ENCODE data around the gene REC8. TPM values are rescaled to one million over a fixed set of nuclear protein-coding genes. Genes with fewer than 3 reads are reported as not detected.

REC8 gene
- 10 to 100 TPM; 54.5 to 58.6 TPM for total RNA-seq

- ChIA-PET POLR2A (interaction anchor here (0.6 to 6.2 kb wide), 10 partner anchors 9 to 1036 kb away, joined by 3 to 74 read pairs (median 4); partner anchors contain the start of genes IPO4 and IRF9), CTCF (interaction anchor here (0.6 to 2.5 kb wide), 2 partner anchors 11 to 44 kb away, joined by 5 to 7 read pairs; partner anchors contain the start of genes IRF9 and MDP1)
- Mint-ChIP-seq H3K27me3 (ENCODE audit: low read depth) (no peaks in the 10 kb centered on the region), H3K36me3 (ENCODE audit: low read depth) (peaks cover 60% of the 10 kb centered on the region), H3K9me3 (ENCODE audit: insufficient read depth) (no peaks in the 10 kb centered on the region), H3K4me1 (ENCODE audit: low read depth) (peaks cover 50% of the 10 kb centered on the region), H3K27ac (peak within 1 kb of the TSS; percentile 81), H3K4me3 (peak within 1 kb of the TSS; percentile 77)
- peak; percentile 77 for ATAC-seq
- peak; percentile 85 for DNase-seq
Observed at GRCh38 chr14:24171422-24172260, at the start of gene REC8. Gene REC8 (plus strand): TSS chr14:24172080. CDS start chr14:24172553, 473 bp downstream.

GRCh38 chr14:24122416-24122815 is 49.5 kb upstream of the REC8 start:
- H3K36me3 Mint-ChIP-seq (ENCODE audit: low read depth), result peaks cover 46% of the 10 kb centered on the region
- peaks cover 8% of the 10 kb centered on the region for H3K4me1 Mint-ChIP-seq (ENCODE audit: low read depth)
- POLR2A ChIA-PET, result interaction anchor here (1.9 to 4.1 kb wide), 3 partner anchors 10 to 39 kb away, joined by 5 to 17 read pairs (median 5); partner anchors contain the start of genes IRF9 and PSME1

GRCh38 chr14:24122898-24123297 is 49.0 kb upstream of the REC8 start:
- H3K36me3 Mint-ChIP-seq (ENCODE audit: low read depth), result peaks cover 42% of the 10 kb centered on the region
- CTCF ChIA-PET, result interaction anchor here (0.6 to 2.2 kb wide), 3 partner anchors 8 to 91 kb away, joined by 3 to 6 read pairs (median 3); partner anchors contain the start of genes DCAF11, EMC9 and NRL
- no peaks in the 10 kb centered on the region for H3K9me3 Mint-ChIP-seq (ENCODE audit: insufficient read depth)
- H3K27ac Mint-ChIP-seq, result no peak overlapping the region
- no peak overlapping the region for H3K4me3 Mint-ChIP-seq
- peaks cover 5% of the 10 kb centered on the region for H3K4me1 Mint-ChIP-seq (ENCODE audit: low read depth)
- H3K27me3 Mint-ChIP-seq (ENCODE audit: low read depth), result no peaks in the 10 kb centered on the region
- ATAC-seq, result no peak
- POLR2A ChIA-PET, result interaction anchor here (4.1 kb wide), 1 partner anchor 13 kb away, joined by 17 read pairs; the partner anchor contains the start of gene PSME1
- DNase-seq, result no peak

More at GRCh38 chr14:24122416-24122815, 49.5 kb upstream of the REC8 start:
- H3K27ac Mint-ChIP-seq, result no peak overlapping the region
- CTCF ChIA-PET, result interaction anchor here (0.7 to 1.5 kb wide), 3 partner anchors 9 to 19 kb away, joined by 3 to 4 read pairs (median 3); partner anchors contain the start of gene EMC9
- peak; percentile 27 for ATAC-seq
- DNase-seq, result no peak
- H3K4me3 Mint-ChIP-seq, result no peak overlapping the region
- no peaks in the 10 kb centered on the region for H3K9me3 Mint-ChIP-seq (ENCODE audit: insufficient read depth)
- no peaks in the 10 kb centered on the region for H3K27me3 Mint-ChIP-seq (ENCODE audit: low read depth)

GRCh38 chr14:24123424-24124417 is 48.2 kb upstream of the REC8 start:
- ChIA-PET CTCF (interaction anchor here (0.6 to 2.2 kb wide), 3 partner anchors 9 to 90 kb away, joined by 3 to 6 read pairs (median 3); partner anchors contain the start of genes DCAF11, EMC9 and NRL), POLR2A (interaction anchor here (1.7 to 4.8 kb wide), 3 partner anchors 9 to 23 kb away, joined by 6 to 26 read pairs (median 17); partner anchors contain the start of genes DCAF11, NRL, PSME1 and PSME2)
- DNase-seq (no peak), ATAC-seq (no peak)
- Mint-ChIP-seq H3K4me1 (ENCODE audit: low read depth) (peaks cover 5% of the 10 kb centered on the region), H3K27me3 (ENCODE audit: low read depth) (no peaks in the 10 kb centered on the region), H3K4me3 (no peak overlapping the region), H3K27ac (peak overlapping the region; percentile 3), H3K36me3 (ENCODE audit: low read depth) (peaks cover 33% of the 10 kb centered on the region), H3K9me3 (ENCODE audit: insufficient read depth) (no peaks in the 10 kb centered on the region)

GRCh38 chr14:24126939-24127338 is 44.9 kb upstream of the REC8 start:
- ChIA-PET CTCF (interaction anchor here (0.9 to 3.2 kb wide), 6 partner anchors 9 to 87 kb away, joined by 3 to 8 read pairs (median 6); partner anchors contain the start of genes DCAF11, IRF9, NRL and PSME1), POLR2A (interaction anchor here (1.4 to 4.8 kb wide), 4 partner anchors 9 to 34 kb away, joined by 3 to 26 read pairs (median 6); partner anchors contain the start of genes DCAF11, IRF9, NRL and PSME1)
- no peak for DNase-seq
- H3K36me3 Mint-ChIP-seq (ENCODE audit: low read depth), result peaks cover 12% of the 10 kb centered on the region
- H3K27me3 Mint-ChIP-seq (ENCODE audit: low read depth), result no peaks in the 10 kb centered on the region
- H3K4me1 Mint-ChIP-seq (ENCODE audit: low read depth), result peaks cover 12% of the 10 kb centered on the region
- no peak overlapping the region for H3K27ac Mint-ChIP-seq
- no peaks in the 10 kb centered on the region for H3K9me3 Mint-ChIP-seq (ENCODE audit: insufficient read depth)
- ATAC-seq, result no peak
- no peak overlapping the region for H3K4me3 Mint-ChIP-seq

GRCh38 chr14:24127673-24128072 is 44.2 kb upstream of the REC8 start:
- DNase-seq, result no peak
- no peak overlapping the region for H3K27ac Mint-ChIP-seq
- POLR2A ChIA-PET, result interaction anchor here (1.6 to 4.8 kb wide), 2 partner anchors 13 to 19 kb away, joined by 5 to 26 read pairs; partner anchors contain the start of genes DCAF11, NRL and PSME2
- CTCF ChIA-PET, result interaction anchor here (0.9 to 3.2 kb wide), 5 partner anchors 9 to 86 kb away, joined by 3 to 8 read pairs (median 5); partner anchors contain the start of genes DCAF11, IRF9, NRL and PSME1
- no peak for ATAC-seq
- H3K36me3 Mint-ChIP-seq (ENCODE audit: low read depth), result peaks cover 9% of the 10 kb centered on the region
- no peaks in the 10 kb centered on the region for H3K9me3 Mint-ChIP-seq (ENCODE audit: insufficient read depth)
- no peak overlapping the region for H3K4me3 Mint-ChIP-seq
- H3K27me3 Mint-ChIP-seq (ENCODE audit: low read depth), result no peaks in the 10 kb centered on the region
- peaks cover 19% of the 10 kb centered on the region for H3K4me1 Mint-ChIP-seq (ENCODE audit: low read depth)

GRCh38 chr14:24129410-24129998 is 42.4 kb upstream of the REC8 start:
- H3K4me1 Mint-ChIP-seq (ENCODE audit: low read depth), result peaks cover 24% of the 10 kb centered on the region
- H3K27ac Mint-ChIP-seq, result no peak overlapping the region
- ATAC-seq (no peak), DNase-seq (no peak)
- ChIA-PET POLR2A (no interaction called here), CTCF (interaction anchor here (0.8 to 2.0 kb wide), 3 partner anchors 12 to 179 kb away, joined by 3 to 5 read pairs (median 4); partner anchors contain the start of genes DCAF11, EMC9 and NRL)
- no peak overlapping the region for H3K4me3 Mint-ChIP-seq
- H3K9me3 Mint-ChIP-seq (ENCODE audit: insufficient read depth), result no peaks in the 10 kb centered on the region
- no peaks in the 10 kb centered on the region for H3K27me3 Mint-ChIP-seq (ENCODE audit: low read depth)
- H3K36me3 Mint-ChIP-seq (ENCODE audit: low read depth), result peaks cover 2% of the 10 kb centered on the region

- DNase-seq, result no peak
- Mint-ChIP-seq H3K4me1 (ENCODE audit: low read depth) (peaks cover 29% of the 10 kb centered on the region), H3K36me3 (ENCODE audit: low read depth) (peaks cover 2% of the 10 kb centered on the region), H3K4me3 (no peak within 1 kb of the TSS), H3K9me3 (ENCODE audit: insufficient read depth) (no peaks in the 10 kb centered on the region), H3K27ac (peak within 1 kb of the TSS; percentile 67), H3K27me3 (ENCODE audit: low read depth) (no peaks in the 10 kb centered on the region)
- ATAC-seq, result no peak
- ChIA-PET CTCF (interaction anchor here (2.0 kb wide), 1 partner anchor 15 kb away, joined by 5 read pairs; the partner anchor contains the start of genes DCAF11 and NRL), POLR2A (interaction anchor here (0.6 to 8.7 kb wide), 3 partner anchors 14 to 1249 kb away, joined by 4 to 119 read pairs (median 6); partner anchors contain the start of genes DCAF11, NRL and RNF31)
Observed at GRCh38 chr14:24130380-24130716, 41.5 kb upstream of the REC8 start, which contains the start of gene FITM1. Gene FITM1 (plus strand): TSS chr14:24130659. CDS start chr14:24131564, 905 bp downstream.

GRCh38 chr14:24130717-24131548 is 40.9 kb upstream of the REC8 start:
- ChIA-PET POLR2A (interaction anchor here (0.6 to 8.7 kb wide), 4 partner anchors 14 to 1250 kb away, joined by 4 to 119 read pairs (median 12); partner anchors contain the start of genes DCAF11, IRF9, NRL and RNF31), CTCF (interaction anchor here (1.1 to 2.0 kb wide), 3 partner anchors 10 to 22 kb away, joined by 4 to 6 read pairs (median 5); partner anchors contain the start of genes DCAF11, EMC9 and NRL)
- no peak for ATAC-seq
- H3K36me3 Mint-ChIP-seq (ENCODE audit: low read depth), result peaks cover 2% of the 10 kb centered on the region
- H3K27me3 Mint-ChIP-seq (ENCODE audit: low read depth), result no peaks in the 10 kb centered on the region
- DNase-seq, result no peak
- peaks cover 31% of the 10 kb centered on the region for H3K4me1 Mint-ChIP-seq (ENCODE audit: low read depth)
- no peak overlapping the region for H3K4me3 Mint-ChIP-seq
- peak overlapping the region; percentile 67 for H3K27ac Mint-ChIP-seq
- H3K9me3 Mint-ChIP-seq (ENCODE audit: insufficient read depth), result no peaks in the 10 kb centered on the region
